K562 (cell line): ENCODE results near the gene TIGD4. TPM values are rescaled to one million over a fixed set of nuclear protein-coding genes. Genes with fewer than 3 reads are reported as not detected.

Source experiments
- AFF1 ChIP-seq, 2 experiments: fragments of 450-650 bp; IDR thresholded peaks; 2 replicates each; pipeline ENCODE4 v1.6.1; 2018; ENCODE audit warnings: mild to moderate bottlenecking in 2 of 2, low read depth in 1 of 2; ENCODE audit not compliant: partially characterized antibody in 2 of 2
- TFAP4 ChIP-seq: sonication (generic); formaldehyde crosslinking; IDR thresholded peaks from 2 replicates; pipeline ENCODE4 v1.8.0; 2022; ENCODE audit warnings: missing genetic modification reagents, mild to moderate bottlenecking, moderate library complexity, borderline replicate concordance
- ZBTB33 ChIP-seq: sonication (generic); formaldehyde crosslinking; IDR thresholded peaks from 2 replicates; pipeline ENCODE4 v1.8.1; 2023; ENCODE audit warnings: mild to moderate bottlenecking, missing genetic modification reagents
- polyA plus RNA-seq, 8 experiments: library from polyadenylated mRNA; depleted of rRNA in 4 of 8; stranded (reverse) in 5 of 8; unstranded in 3 of 8; fragments of >200 nt; fragmentation: Nextera tagmentation in 2 of 8; fragmentation: Illumina TruSeq in 1 of 8; extraction: Ambion mirVana in 2 of 8; extraction: Trizol in 1 of 8; gene quantifications; 2 replicates each; pipeline versions ENCODE4 v1.2.1 to v1.2.3, GENCODE V29; 2011 to 2014; ENCODE audit warnings: inconsistent platforms in 1 of 8, missing spikeins in 1 of 8
- total RNA-seq, 7 experiments: library from RNA; depleted of rRNA in 6 of 7; stranded (reverse); fragments of >200 nt in 6 of 7; fragmentation: Illumina TruSeq in 2 of 7; extraction: Trizol in 2 of 7; gene quantifications; 2 replicates each; pipeline versions ENCODE4 v1.2.1 to v1.2.3, GENCODE V29; 2011 to 2021; ENCODE audit warnings: low replicate concordance in 1 of 7

The TIGD4 gene
- total and polyA plus RNA-seq, 9 of the 15 experiments (the other 6 are each of a cell fraction or from before 2014, with no cell fraction given) = 0.07 to 0.28 (median 0.18) TPM

- TF ChIP-seq TFAP4 (no peak), ZBTB33 (CRISPR knock-in tag) (no peak), AFF1 (IDR thresholded peaks at IDR 0.05; ENCODE audit: low read depth in 1 of 2, partially characterized antibody in 2 of 2) (no peak)
Observed at GRCh38 chr4:152828122-152828521, 48.6 kb upstream of the TIGD4 start (continued).
